Measurements from ENCODE around the gene CHCHD6.

DNA sequence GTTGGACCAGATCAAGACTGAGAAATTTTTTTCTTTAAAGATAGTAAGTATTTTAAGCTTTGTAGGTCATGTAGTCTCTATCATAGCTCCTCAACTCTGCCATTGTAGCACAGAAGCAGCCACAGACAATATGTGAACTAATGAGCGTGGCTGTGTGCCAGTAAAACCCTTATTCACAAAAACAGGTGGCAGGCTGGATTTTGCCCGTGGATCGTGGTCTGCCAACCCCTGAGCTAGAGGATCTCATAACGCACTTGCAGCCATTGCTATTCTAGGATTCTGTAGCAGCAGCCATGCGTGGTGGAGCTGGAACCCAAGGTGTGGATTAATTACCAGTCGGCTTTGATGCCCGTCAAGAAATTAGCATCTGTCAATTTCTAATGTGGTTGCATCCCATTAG is 210.2 kb downstream of the CHCHD6 start:
- TF ChIP-seq POLR2A (IDR thresholded peaks at IDR 0.05) (no peak), CTCF (IDR thresholded peaks at IDR 0.05) (no peak)
